ENCODE measurements around the gene ZBTB20. TPM values are rescaled to one million over a fixed set of nuclear protein-coding genes. Genes with fewer than 3 reads are reported as not detected.

The ZBTB20 gene
- total RNA-seq, 5 donors from 2014 or later (not counting 1 experiment from before 2014, with no cell fraction given): 43.1 to 80.7 (median 48.4) TPM

DNA sequence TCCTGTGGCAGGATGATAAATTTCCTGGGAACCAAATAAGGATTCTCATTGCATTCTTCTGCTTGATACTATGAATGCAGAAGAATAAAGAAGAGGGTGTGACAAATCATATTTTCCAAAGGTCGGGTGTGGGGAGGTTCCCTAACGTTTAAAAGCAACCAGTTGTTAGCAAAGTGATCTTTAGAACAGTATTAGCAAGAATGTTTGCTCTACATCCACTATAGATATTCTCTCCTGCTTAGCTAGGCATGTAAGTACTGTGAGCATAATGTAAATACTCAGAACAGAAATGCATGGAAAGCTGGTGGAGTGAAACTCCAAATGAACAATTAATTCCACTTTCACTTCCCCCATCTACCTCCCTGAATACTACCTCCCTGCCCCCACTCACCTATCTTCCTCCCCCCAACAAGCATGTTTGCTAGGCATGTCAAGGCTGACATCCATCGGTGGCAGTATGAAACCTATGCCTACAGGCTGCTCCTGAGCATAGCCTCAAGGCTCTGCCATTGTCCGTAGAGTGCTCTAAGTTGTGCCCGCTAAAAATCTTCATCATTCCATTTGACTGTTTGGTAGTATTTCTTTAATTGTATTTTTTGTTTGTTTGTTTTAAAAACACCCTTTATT, 523.6 kb downstream of the ZBTB20 start:
- Mint-ChIP-seq H3K9me3 (no peaks in the 10 kb centered on the region), H3K27ac (no peak overlapping the region)
- WGBS (ENCODE audit: insufficient coverage): 100% methylated on average over 1 of the region's 5 CpGs

GRCh38 chr3:114622001-114622400, 525.1 kb downstream of the ZBTB20 start:
- WGBS (ENCODE audit: insufficient coverage): no CpG with 5 or more reads among the region's 3 CpGs
- no peak overlapping the region for H3K27ac Mint-ChIP-seq
- peaks cover 35% of the 10 kb centered on the region for H3K36me3 Mint-ChIP-seq
- POLR2A ChIA-PET: no interaction called here
- no peak overlapping the region for H3K4me3 Mint-ChIP-seq
- Histone ChIP-seq H3K9me3 (no peaks in the 10 kb centered on the region), H3K4me3 (ENCODE audit: control insufficient read depth in 1 of 2, extremely low read depth in 1 of 2, low read length in 1 of 2) (no peak overlapping the region), H3K4me1 (ENCODE audit: control insufficient read depth in 1 of 2, extremely low read depth in 1 of 2, insufficient read depth in 2 of 2, low read length in 2 of 2) (no peaks in the 10 kb centered on the region), H3K27me3 (replicated peaks in 1 of 2; ENCODE audit: control insufficient read depth in 2 of 2, extremely low read depth in 1 of 2, insufficient read depth in 2 of 2, low read length in 1 of 2) (no peaks in the 10 kb centered on the region), H3K36me3 (ENCODE audit: control insufficient read depth in 2 of 2, extremely low read depth in 1 of 2, insufficient read depth in 1 of 2, low read length in 1 of 2) (peaks cover 0 to 5% of the 10 kb centered on the region in 2 donors), H3K27ac (ENCODE audit: low read length) (no peak overlapping the region)
- no peaks in the 10 kb centered on the region for H3K9me3 Mint-ChIP-seq
- CTCF ChIA-PET: no interaction called here
- DNase-seq (no peak), ATAC-seq (replicated peaks in 1 of 4) (no peak)
- peaks cover 0 to 3% (median 0%) of the 10 kb centered on the region in 3 donors for H3K4me1 Mint-ChIP-seq
- H3K27me3 Mint-ChIP-seq: no peaks in the 10 kb centered on the region

More for the DNA sequence above, 523.6 kb downstream of the ZBTB20 start:
- Mint-ChIP-seq H3K27me3 (no peaks in the 10 kb centered on the region), H3K36me3 (peaks cover 39% of the 10 kb centered on the region), H3K4me3 (no peak overlapping the region), H3K4me1 (peaks cover 0 to 6% (median 0%) of the 10 kb centered on the region in 3 donors)
- ChIA-PET CTCF (interaction anchor here in 1 of 2 donors (0.7 kb wide), 1 partner anchor 23 kb away, joined by 3 read pairs; no protein-coding TSS in a partner anchor), POLR2A (no interaction called here)
- Histone ChIP-seq H3K27ac (ENCODE audit: low read length) (no peak overlapping the region), H3K4me3 (ENCODE audit: control insufficient read depth in 1 of 2, extremely low read depth in 1 of 2, low read length in 1 of 2) (no peak overlapping the region), H3K9me3 (no peaks in the 10 kb centered on the region), H3K36me3 (ENCODE audit: control insufficient read depth in 2 of 2, extremely low read depth in 1 of 2, insufficient read depth in 1 of 2, low read length in 1 of 2) (peaks cover 0 to 5% of the 10 kb centered on the region in 2 donors), H3K27me3 (replicated peaks in 1 of 2; ENCODE audit: control insufficient read depth in 2 of 2, extremely low read depth in 1 of 2, insufficient read depth in 2 of 2, low read length in 1 of 2) (no peaks in the 10 kb centered on the region), H3K4me1 (ENCODE audit: control insufficient read depth in 1 of 2, extremely low read depth in 1 of 2, insufficient read depth in 2 of 2, low read length in 2 of 2) (no peaks in the 10 kb centered on the region)
- DNase-seq (no peak), ATAC-seq (replicated peaks in 1 of 4) (no peak)

DNA sequence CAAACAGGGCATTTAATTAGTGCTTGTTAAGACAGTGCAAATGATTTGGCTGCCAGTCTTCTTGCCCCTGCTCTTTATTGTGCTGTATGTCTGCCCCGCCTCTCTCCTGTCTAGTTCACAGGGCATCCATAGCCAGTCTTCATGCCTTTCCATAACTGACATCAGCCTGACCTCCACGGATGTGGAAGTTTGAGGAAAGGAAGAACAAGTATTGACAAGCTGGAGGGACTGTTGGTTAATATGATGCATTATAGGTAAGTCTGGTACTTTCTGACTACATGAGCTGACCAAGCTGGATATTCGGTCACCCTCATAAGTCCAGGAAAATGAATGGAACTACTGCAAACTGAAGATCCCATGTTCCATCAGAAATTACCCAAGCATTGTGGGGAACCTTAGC, 527.3 kb downstream of the ZBTB20 start:
- H3K9me3 ChIP-seq: no peaks in the 10 kb centered on the region
- H3K36me3 Mint-ChIP-seq: peaks cover 23% of the 10 kb centered on the region
- ATAC-seq (replicated peaks in 1 of 4) (no peak), DNase-seq (no peak)
- H3K27ac Mint-ChIP-seq: no peak overlapping the region
- no peaks in the 10 kb centered on the region for H3K4me1 Mint-ChIP-seq
- peaks cover 0 to 3% of the 10 kb centered on the region in 2 donors for H3K36me3 ChIP-seq (ENCODE audit: control insufficient read depth in 2 of 2, extremely low read depth in 1 of 2, insufficient read depth in 1 of 2, low read length in 1 of 2)
- H3K4me3 Mint-ChIP-seq: no peak overlapping the region
- H3K27ac ChIP-seq (ENCODE audit: low read length): no peak overlapping the region
- H3K27me3 ChIP-seq (replicated peaks in 1 of 2; ENCODE audit: control insufficient read depth in 2 of 2, extremely low read depth in 1 of 2, insufficient read depth in 2 of 2, low read length in 1 of 2): no peaks in the 10 kb centered on the region
- H3K4me1 ChIP-seq (ENCODE audit: control insufficient read depth in 1 of 2, extremely low read depth in 1 of 2, insufficient read depth in 2 of 2, low read length in 2 of 2): no peaks in the 10 kb centered on the region
- ChIA-PET CTCF (no interaction called here), POLR2A (interaction anchor here in 1 of 2 donors (0.6 kb wide), 1 partner anchor 258 kb away, joined by 5 read pairs; no protein-coding TSS in a partner anchor)
- no peaks in the 10 kb centered on the region for H3K9me3 Mint-ChIP-seq
- H3K27me3 Mint-ChIP-seq: no peaks in the 10 kb centered on the region
- no peak overlapping the region for H3K4me3 ChIP-seq (ENCODE audit: control insufficient read depth in 1 of 2, extremely low read depth in 1 of 2, low read length in 1 of 2)
- WGBS (ENCODE audit: insufficient coverage): no CpG with 5 or more reads among the region's 3 CpGs

DNA sequence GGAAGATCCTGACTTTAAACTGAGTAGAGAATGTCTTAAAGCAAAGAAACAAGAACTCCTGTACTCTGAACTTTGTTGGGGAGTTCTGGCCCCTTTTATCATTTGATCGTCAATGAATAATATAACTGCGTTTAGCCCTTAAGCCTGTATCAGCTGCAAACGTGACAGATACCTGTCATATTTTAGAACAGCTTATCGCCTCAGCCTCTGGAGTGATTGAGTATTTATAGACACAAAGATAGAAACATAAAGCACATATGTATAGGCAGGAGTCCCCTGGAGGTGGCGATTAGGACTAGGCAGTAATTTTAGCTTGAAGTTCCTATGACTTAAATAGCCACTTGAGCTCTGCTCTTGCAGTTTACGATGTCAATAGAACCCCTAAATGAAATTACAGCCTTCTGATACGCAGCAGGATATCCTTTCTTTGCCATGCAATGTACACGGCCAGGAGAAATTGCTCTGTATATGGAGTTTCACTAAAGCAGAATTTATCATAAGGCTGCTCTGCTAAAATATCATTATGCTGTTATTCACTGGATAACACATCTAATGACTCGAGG, 531.5 kb downstream of the ZBTB20 start:
- no peak overlapping the region for H3K27ac ChIP-seq (ENCODE audit: low read length)
- H3K27me3 ChIP-seq (replicated peaks in 1 of 2; ENCODE audit: control insufficient read depth in 2 of 2, extremely low read depth in 1 of 2, insufficient read depth in 2 of 2, low read length in 1 of 2): no peaks in the 10 kb centered on the region
- no peaks in the 10 kb centered on the region for H3K9me3 ChIP-seq
- Mint-ChIP-seq H3K4me1 (no peaks in the 10 kb centered on the region), H3K27ac (no peak overlapping the region), H3K27me3 (no peaks in the 10 kb centered on the region), H3K4me3 (no peak overlapping the region), H3K9me3 (no peaks in the 10 kb centered on the region), H3K36me3 (peaks cover 18% of the 10 kb centered on the region)
- DNase-seq: no peak
- WGBS (ENCODE audit: insufficient coverage): 100% methylated on average over 1 of the region's 9 CpGs
- ChIA-PET POLR2A (no interaction called here), CTCF (no interaction called here)
- H3K4me3 ChIP-seq (ENCODE audit: control insufficient read depth in 1 of 2, extremely low read depth in 1 of 2, low read length in 1 of 2): no peak overlapping the region
- no peaks in the 10 kb centered on the region for H3K4me1 ChIP-seq (ENCODE audit: control insufficient read depth in 1 of 2, extremely low read depth in 1 of 2, insufficient read depth in 2 of 2, low read length in 2 of 2)
- H3K36me3 ChIP-seq (ENCODE audit: control insufficient read depth in 2 of 2, extremely low read depth in 1 of 2, insufficient read depth in 1 of 2, low read length in 1 of 2): no peaks in the 10 kb centered on the region
- no peak for ATAC-seq (replicated peaks in 1 of 4)

DNA sequence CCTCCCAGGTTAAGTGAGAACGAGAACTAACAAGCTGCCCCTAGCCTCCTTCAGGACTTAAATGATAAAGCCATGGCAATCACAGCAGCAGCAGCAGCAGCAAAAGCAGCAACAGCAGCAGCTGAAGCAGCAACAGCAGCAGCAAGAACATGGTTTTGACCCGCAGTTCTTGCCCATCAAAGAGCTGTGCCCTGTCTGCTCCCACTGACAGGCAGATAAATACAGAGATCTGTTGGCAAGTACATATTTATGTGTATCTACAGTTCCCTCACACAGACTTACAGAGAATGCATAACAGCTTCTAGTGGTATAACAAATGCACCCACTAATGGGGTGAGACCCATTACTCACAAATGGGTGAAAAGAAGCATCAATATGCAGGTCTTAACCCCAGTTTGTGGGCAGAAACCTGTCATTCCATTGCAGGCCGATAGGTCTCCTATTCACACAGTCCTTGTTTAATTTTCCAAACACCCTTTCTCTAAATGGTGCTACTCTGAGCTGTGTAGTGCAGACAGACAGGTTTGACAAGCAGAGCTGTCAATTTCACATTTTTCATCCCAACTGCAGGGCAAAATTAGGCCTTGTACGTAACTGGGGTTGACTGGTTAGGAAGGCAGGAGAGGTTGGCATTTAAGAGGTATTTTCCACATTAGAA, 537.0 kb downstream of the ZBTB20 start:
- CTCF ChIA-PET: no interaction called here
- DNase-seq: no peak
- no peaks in the 10 kb centered on the region for H3K9me3 ChIP-seq
- no peak for ATAC-seq (replicated peaks in 1 of 4)
- POLR2A ChIA-PET: no interaction called here
- Mint-ChIP-seq H3K27me3 (no peaks in the 10 kb centered on the region), H3K36me3 (peaks cover 29% of the 10 kb centered on the region), H3K4me3 (no peak overlapping the region), H3K27ac (no peak overlapping the region), H3K4me1 (peaks cover 0 to 3% (median 0%) of the 10 kb centered on the region in 3 donors), H3K9me3 (no peaks in the 10 kb centered on the region)
- H3K4me1 ChIP-seq (ENCODE audit: control insufficient read depth in 1 of 2, extremely low read depth in 1 of 2, insufficient read depth in 2 of 2, low read length in 2 of 2): no peaks in the 10 kb centered on the region
- WGBS (ENCODE audit: insufficient coverage): 100% methylated on average over 1 of the region's 4 CpGs
- no peak overlapping the region for H3K27ac ChIP-seq (ENCODE audit: low read length)
- no peak overlapping the region for H3K4me3 ChIP-seq (ENCODE audit: control insufficient read depth in 1 of 2, extremely low read depth in 1 of 2, low read length in 1 of 2)
- no peaks in the 10 kb centered on the region for H3K27me3 ChIP-seq (replicated peaks in 1 of 2; ENCODE audit: control insufficient read depth in 2 of 2, extremely low read depth in 1 of 2, insufficient read depth in 2 of 2, low read length in 1 of 2)
- no peaks in the 10 kb centered on the region for H3K36me3 ChIP-seq (ENCODE audit: control insufficient read depth in 2 of 2, extremely low read depth in 1 of 2, insufficient read depth in 1 of 2, low read length in 1 of 2)

DNA sequence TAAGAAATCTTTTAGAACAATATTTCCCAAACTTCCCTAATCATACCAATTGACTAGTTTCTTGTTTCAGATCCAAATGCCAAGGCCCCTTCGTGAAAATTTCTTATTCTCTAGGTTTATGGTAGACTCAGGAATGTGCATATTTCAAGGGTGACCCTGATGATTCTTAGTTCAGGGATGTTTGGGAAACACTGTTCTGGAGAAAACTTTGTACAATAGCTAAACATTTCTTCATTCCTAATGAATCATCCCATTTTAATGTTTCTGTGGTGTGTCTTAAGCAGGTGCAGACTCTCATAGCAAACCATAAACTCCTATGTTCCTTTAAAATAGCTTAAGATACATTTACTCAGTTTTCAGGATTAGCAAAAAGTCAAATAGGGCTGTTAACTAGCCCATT, 538.8 kb downstream of the ZBTB20 start:
- WGBS (ENCODE audit: insufficient coverage): no CpG with 5 or more reads among the region's 1 CpG
- Histone ChIP-seq H3K27ac (ENCODE audit: low read length) (no peak overlapping the region), H3K27me3 (replicated peaks in 1 of 2; ENCODE audit: control insufficient read depth in 2 of 2, extremely low read depth in 1 of 2, insufficient read depth in 2 of 2, low read length in 1 of 2) (no peaks in the 10 kb centered on the region), H3K36me3 (ENCODE audit: control insufficient read depth in 2 of 2, extremely low read depth in 1 of 2, insufficient read depth in 1 of 2, low read length in 1 of 2) (no peaks in the 10 kb centered on the region), H3K4me1 (ENCODE audit: control insufficient read depth in 1 of 2, extremely low read depth in 1 of 2, insufficient read depth in 2 of 2, low read length in 2 of 2) (no peaks in the 10 kb centered on the region), H3K9me3 (no peaks in the 10 kb centered on the region), H3K4me3 (ENCODE audit: control insufficient read depth in 1 of 2, extremely low read depth in 1 of 2, low read length in 1 of 2) (no peak overlapping the region)
- peaks cover 0 to 5% (median 3%) of the 10 kb centered on the region in 3 donors for H3K4me1 Mint-ChIP-seq
- CTCF ChIA-PET: interaction anchor here in 1 of 2 donors (1.3 kb wide), 1 partner anchor 13 kb away, joined by 3 read pairs; no protein-coding TSS in a partner anchor
- H3K27me3 Mint-ChIP-seq: no peaks in the 10 kb centered on the region
- DNase-seq (no peak), ATAC-seq (replicated peaks in 1 of 4) (no peak)
- peaks cover 30% of the 10 kb centered on the region for H3K36me3 Mint-ChIP-seq
- POLR2A ChIA-PET: interaction anchor here in 1 of 2 donors (0.6 kb wide), 1 partner anchor 1015 kb away, joined by 3 read pairs; the partner anchor contains the start of gene GAP43
- H3K9me3 Mint-ChIP-seq: no peaks in the 10 kb centered on the region
- no peak overlapping the region for H3K4me3 Mint-ChIP-seq
- no peak overlapping the region for H3K27ac Mint-ChIP-seq

All from T-cell (primary cell).